ENCODE measurements around the gene UAP1L1. TPM values are rescaled to one million over a fixed set of nuclear protein-coding genes. Genes with fewer than 3 reads are reported as not detected.

UAP1L1 gene
- total RNA-seq, 1 donor from 2014 or later = 34.2 TPM

GRCh38 chr9:137078701-137079400, 1.5 kb downstream of the UAP1L1 start:
- DNase-seq (ENCODE audit: extremely low spot score, unreplicated experiment) = no peak
- H3K27me3 Mint-ChIP-seq (ENCODE audit: unreplicated experiment) = no peaks in the 10 kb centered on the region

GRCh38 chr9:137079401-137079787, 2.1 kb downstream of the UAP1L1 start:
- no peak overlapping the region for H3K27ac Mint-ChIP-seq (ENCODE audit: unreplicated experiment)
- H3K27me3 Mint-ChIP-seq (ENCODE audit: unreplicated experiment) = no peaks in the 10 kb centered on the region
- peaks cover 5% of the 10 kb centered on the region for H3K36me3 Mint-ChIP-seq (ENCODE audit: unreplicated experiment)
- no peak for TF ChIP-seq CTCF (IDR thresholded peaks at IDR 0.05)
- H3K4me1 Mint-ChIP-seq (ENCODE audit: unreplicated experiment) = peaks cover 23% of the 10 kb centered on the region
- no peaks in the 10 kb centered on the region for H3K9me3 Mint-ChIP-seq (ENCODE audit: unreplicated experiment)
- no peak overlapping the region for H3K4me3 Mint-ChIP-seq (ENCODE audit: unreplicated experiment)
- DNase-seq (ENCODE audit: extremely low spot score, unreplicated experiment) = no peak

More at GRCh38 chr9:137078701-137079400, 1.5 kb downstream of the UAP1L1 start:
- no peak for TF ChIP-seq CTCF (IDR thresholded peaks at IDR 0.05)
- H3K36me3 Mint-ChIP-seq (ENCODE audit: unreplicated experiment) = peaks cover 5% of the 10 kb centered on the region
- peaks cover 20% of the 10 kb centered on the region for H3K4me1 Mint-ChIP-seq (ENCODE audit: unreplicated experiment)
- H3K4me3 Mint-ChIP-seq (ENCODE audit: unreplicated experiment) = peak overlapping the region; percentile 71
- no peak overlapping the region for H3K27ac Mint-ChIP-seq (ENCODE audit: unreplicated experiment)
- no peaks in the 10 kb centered on the region for H3K9me3 Mint-ChIP-seq (ENCODE audit: unreplicated experiment)

- Mint-ChIP-seq H3K4me3 (ENCODE audit: unreplicated experiment) (no peak overlapping the region), H3K4me1 (ENCODE audit: unreplicated experiment) (peaks cover 29% of the 10 kb centered on the region), H3K36me3 (ENCODE audit: unreplicated experiment) (peaks cover 5% of the 10 kb centered on the region), H3K27me3 (ENCODE audit: unreplicated experiment) (no peaks in the 10 kb centered on the region), H3K9me3 (ENCODE audit: unreplicated experiment) (no peaks in the 10 kb centered on the region), H3K27ac (ENCODE audit: unreplicated experiment) (no peak overlapping the region)
- DNase-seq (ENCODE audit: extremely low spot score, unreplicated experiment) = no peak
- no peak for TF ChIP-seq CTCF (IDR thresholded peaks at IDR 0.05)
Observed at GRCh38 chr9:137080260-137081122, 3.2 kb downstream of the UAP1L1 start.

GRCh38 chr9:137082222-137082924, 5.1 kb downstream of the UAP1L1 start:
- peaks cover 5% of the 10 kb centered on the region for H3K36me3 Mint-ChIP-seq (ENCODE audit: unreplicated experiment)
- H3K4me1 Mint-ChIP-seq (ENCODE audit: unreplicated experiment) = peaks cover 33% of the 10 kb centered on the region
- no peak for TF ChIP-seq CTCF (IDR thresholded peaks at IDR 0.05)
- peak overlapping the region; percentile 92 for H3K27ac Mint-ChIP-seq (ENCODE audit: unreplicated experiment)
- no peaks in the 10 kb centered on the region for H3K27me3 Mint-ChIP-seq (ENCODE audit: unreplicated experiment)
- H3K9me3 Mint-ChIP-seq (ENCODE audit: unreplicated experiment) = no peaks in the 10 kb centered on the region
- DNase-seq (ENCODE audit: extremely low spot score, unreplicated experiment) = no peak
- no peak overlapping the region for H3K4me3 Mint-ChIP-seq (ENCODE audit: unreplicated experiment)
